DMS114 treated with DMSO at 0.1 percent for 48 hours (cell line): ENCODE data around the gene HIGD1C.

Experiments
- DNase-seq: peaks from one replicate; lab custom pipeline; 2025; ENCODE audit not compliant: unreplicated experiment; lab: John Stamatoyannopoulos, UW

Gene HIGD1C

GRCh38 chr12:50981319-50982239 is 29.2 kb downstream of the HIGD1C start:
- no peak for DNase-seq

GRCh38 chr12:50984586-50985298 is 32.4 kb downstream of the HIGD1C start:
- DNase-seq, result no peak

- no peak for DNase-seq
Observed at GRCh38 chr12:50985322-50985721, 33.0 kb downstream of the HIGD1C start.

- peak; percentile 19 for DNase-seq
Observed at GRCh38 chr12:50986966-50987737, 34.8 kb downstream of the HIGD1C start.

GRCh38 chr12:50988051-50988450 is 35.7 kb downstream of the HIGD1C start:
- DNase-seq, result no peak

- no peak for DNase-seq
Observed at GRCh38 chr12:50988871-50989270, 36.5 kb downstream of the HIGD1C start.

- no peak for DNase-seq
Observed at GRCh38 chr12:50990147-50990727, 37.9 kb downstream of the HIGD1C start.

GRCh38 chr12:50990791-50991190 is 38.4 kb downstream of the HIGD1C start:
- no peak for DNase-seq

- DNase-seq, result no peak
Observed at GRCh38 chr12:50991291-50991690, 38.9 kb downstream of the HIGD1C start.

- DNase-seq, result no peak
Observed at GRCh38 chr12:50992819-50993218, 40.5 kb downstream of the HIGD1C start.

- DNase-seq, result no peak
Observed at GRCh38 chr12:50999093-50999492, 46.7 kb downstream of the HIGD1C start.

GRCh38 chr12:51000245-51000644 is 47.9 kb downstream of the HIGD1C start:
- no peak for DNase-seq

GRCh38 chr12:51001799-51002198 is 49.5 kb downstream of the HIGD1C start:
- DNase-seq, result no peak

- DNase-seq, result no peak
Observed at GRCh38 chr12:51004504-51004903, 52.2 kb downstream of the HIGD1C start.

- DNase-seq, result no peak
Observed at GRCh38 chr12:51005030-51005429, 52.7 kb downstream of the HIGD1C start.

GRCh38 chr12:51005671-51006070 is 53.3 kb downstream of the HIGD1C start:
- no peak for DNase-seq

- no peak for DNase-seq
Observed at GRCh38 chr12:51008329-51009055, 56.1 kb downstream of the HIGD1C start.

GRCh38 chr12:51009056-51009440 is 56.7 kb downstream of the HIGD1C start:
- DNase-seq, result no peak

GRCh38 chr12:51011955-51012354 is 59.6 kb downstream of the HIGD1C start:
- DNase-seq, result no peak

GRCh38 chr12:51012570-51013236 is 60.4 kb downstream of the HIGD1C start:
- DNase-seq, result no peak
